ENCODE results near the gene EPN2. TPM values are rescaled to one million over a fixed set of nuclear protein-coding genes. Genes with fewer than 3 reads are reported as not detected.

Gene EPN2
- polyA plus RNA-seq, 1 experiment, result 21.2 TPM

DNA sequence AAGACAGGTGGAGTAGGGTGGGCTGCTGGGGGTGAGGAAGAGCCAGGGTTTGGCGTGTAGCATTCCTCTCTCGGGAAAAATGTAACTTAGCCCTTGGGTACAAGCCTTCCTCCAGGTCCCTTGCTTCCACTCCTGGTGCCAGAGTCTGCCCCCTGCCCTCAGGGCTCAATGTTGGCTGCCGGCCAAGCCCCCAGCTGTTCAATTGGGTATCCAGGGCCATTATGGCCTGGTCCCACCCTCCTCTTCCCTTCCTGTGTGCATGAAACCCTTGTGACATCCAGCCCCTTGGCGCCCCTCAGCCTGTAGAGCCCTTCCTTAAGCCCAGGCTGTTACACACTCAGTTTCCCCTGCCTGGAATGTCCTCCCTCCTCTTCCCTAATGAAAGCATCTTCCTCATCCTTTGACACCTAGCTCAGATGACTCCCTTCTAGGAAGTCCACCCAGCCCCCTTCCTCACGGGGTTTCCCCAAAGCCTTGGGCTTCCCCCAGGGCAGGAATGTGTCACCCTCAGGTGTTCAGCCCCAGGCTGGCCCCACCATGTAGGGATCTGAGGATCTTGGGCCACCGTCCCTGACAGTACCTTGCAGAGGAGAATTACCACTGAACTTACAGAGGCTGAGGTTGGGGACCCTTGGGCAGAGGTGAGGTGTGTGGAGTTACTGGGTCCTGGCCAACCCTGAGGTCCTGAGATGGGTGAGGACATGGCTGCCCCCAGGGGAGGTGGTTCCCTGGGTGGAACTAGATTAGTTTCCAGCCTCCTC is 95.4 kb downstream of the EPN2 start:
- no peak for DNase-seq (ENCODE audit: low read depth)
- H3K27me3 ChIP-seq (ENCODE audit: control insufficient read depth, insufficient read depth, low read length), result no peaks in the 10 kb centered on the region
- CTCF ChIA-PET, result interaction anchor here (0.9 to 1.2 kb wide), 3 partner anchors 9 to 10 kb away, joined by 3 read pairs; no protein-coding TSS in a partner anchor

DNA sequence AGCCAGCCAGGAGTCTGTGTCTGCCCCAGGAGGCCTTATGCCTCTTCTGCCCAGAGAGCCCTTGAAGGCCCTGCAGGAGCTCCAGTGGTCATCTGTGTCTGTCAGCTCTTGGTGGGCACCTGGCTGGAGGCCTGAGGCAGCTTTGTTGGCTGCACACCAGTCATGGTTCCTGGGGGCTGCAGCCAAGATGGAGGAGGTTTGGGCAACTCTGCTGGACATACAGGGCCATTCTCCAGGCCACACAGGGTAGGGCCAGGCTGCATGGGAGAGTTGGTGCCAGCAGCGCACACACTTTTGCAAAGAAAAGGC is 95.9 kb downstream of the EPN2 start:
- H3K27me3 ChIP-seq (ENCODE audit: control insufficient read depth, insufficient read depth, low read length), result no peaks in the 10 kb centered on the region
- CTCF ChIA-PET, result interaction anchor here (1.0 to 1.2 kb wide), 3 partner anchors 8 to 30 kb away, joined by 3 read pairs; no protein-coding TSS in a partner anchor
- TF ChIP-seq, protein P1, sequence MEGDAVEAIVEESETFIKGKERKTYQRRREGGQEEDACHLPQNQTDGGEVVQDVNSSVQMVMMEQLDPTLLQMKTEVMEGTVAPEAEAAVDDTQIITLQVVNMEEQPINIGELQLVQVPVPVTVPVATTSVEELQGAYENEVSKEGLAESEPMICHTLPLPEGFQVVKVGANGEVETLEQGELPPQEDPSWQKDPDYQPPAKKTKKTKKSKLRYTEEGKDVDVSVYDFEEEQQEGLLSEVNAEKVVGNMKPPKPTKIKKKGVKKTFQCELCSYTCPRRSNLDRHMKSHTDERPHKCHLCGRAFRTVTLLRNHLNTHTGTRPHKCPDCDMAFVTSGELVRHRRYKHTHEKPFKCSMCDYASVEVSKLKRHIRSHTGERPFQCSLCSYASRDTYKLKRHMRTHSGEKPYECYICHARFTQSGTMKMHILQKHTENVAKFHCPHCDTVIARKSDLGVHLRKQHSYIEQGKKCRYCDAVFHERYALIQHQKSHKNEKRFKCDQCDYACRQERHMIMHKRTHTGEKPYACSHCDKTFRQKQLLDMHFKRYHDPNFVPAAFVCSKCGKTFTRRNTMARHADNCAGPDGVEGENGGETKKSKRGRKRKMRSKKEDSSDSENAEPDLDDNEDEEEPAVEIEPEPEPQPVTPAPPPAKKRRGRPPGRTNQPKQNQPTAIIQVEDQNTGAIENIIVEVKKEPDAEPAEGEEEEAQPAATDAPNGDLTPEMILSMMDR (IDR thresholded peaks at IDR 0.05; ENCODE audit: insufficient read depth, low read depth, low read length), result no peak
- POLR2A ChIA-PET, result no interaction called here
- H3K36me3 ChIP-seq (ENCODE audit: control insufficient read depth, insufficient read depth, low read length), result peaks cover 11% of the 10 kb centered on the region
- no peak overlapping the region for H3K4me3 ChIP-seq (ENCODE audit: low read depth, low read length)
- no peak for DNase-seq (ENCODE audit: low read depth)

More for the DNA sequence above, 95.4 kb downstream of the EPN2 start:
- Histone ChIP-seq H3K4me3 (ENCODE audit: low read depth, low read length) (no peak overlapping the region), H3K36me3 (ENCODE audit: control insufficient read depth, insufficient read depth, low read length) (peaks cover 11% of the 10 kb centered on the region)
- TF ChIP-seq, protein P1 (IDR thresholded peaks at IDR 0.05; ENCODE audit: insufficient read depth, low read depth, low read length), result no peak
- POLR2A ChIA-PET, result no interaction called here

DNA sequence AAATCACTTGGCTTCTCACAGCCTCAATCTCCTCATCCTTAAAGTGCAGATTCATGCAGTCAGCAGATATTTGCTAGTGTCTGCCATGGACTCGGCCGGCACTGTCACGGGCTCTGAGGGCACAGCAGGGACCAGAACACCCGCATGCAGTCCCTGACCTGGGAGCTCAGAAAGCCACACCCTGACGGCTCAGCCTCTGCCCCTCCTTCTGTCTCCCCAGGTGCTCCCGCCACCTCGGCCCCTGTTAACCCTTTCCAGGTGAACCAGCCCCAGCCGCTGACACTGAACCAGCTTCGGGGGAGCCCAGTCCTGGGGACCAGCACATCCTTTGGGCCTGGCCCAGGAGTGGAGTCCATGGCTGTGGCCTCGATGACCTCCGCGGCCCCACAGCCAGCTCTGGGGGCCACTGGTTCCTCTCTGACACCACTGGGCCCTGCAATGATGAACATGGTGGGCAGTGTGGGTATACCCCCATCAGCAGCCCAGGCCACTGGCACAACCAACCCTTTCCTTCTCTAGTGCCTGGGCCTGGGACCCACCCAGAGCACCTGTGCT is 96.6 kb downstream of the EPN2 start:
- Histone ChIP-seq H3K27me3 (ENCODE audit: control insufficient read depth, insufficient read depth, low read length) (no peaks in the 10 kb centered on the region), H3K4me3 (ENCODE audit: low read depth, low read length) (no peak overlapping the region), H3K36me3 (ENCODE audit: control insufficient read depth, insufficient read depth, low read length) (peaks cover 10% of the 10 kb centered on the region)
- ChIA-PET POLR2A (no interaction called here), CTCF (interaction anchor here (1.0 to 1.2 kb wide), 3 partner anchors 8 to 29 kb away, joined by 3 read pairs; no protein-coding TSS in a partner anchor)
- TF ChIP-seq, protein P1 (IDR thresholded peaks at IDR 0.05; ENCODE audit: insufficient read depth, low read depth, low read length), result no peak
- no peak for DNase-seq (ENCODE audit: low read depth)

DNA sequence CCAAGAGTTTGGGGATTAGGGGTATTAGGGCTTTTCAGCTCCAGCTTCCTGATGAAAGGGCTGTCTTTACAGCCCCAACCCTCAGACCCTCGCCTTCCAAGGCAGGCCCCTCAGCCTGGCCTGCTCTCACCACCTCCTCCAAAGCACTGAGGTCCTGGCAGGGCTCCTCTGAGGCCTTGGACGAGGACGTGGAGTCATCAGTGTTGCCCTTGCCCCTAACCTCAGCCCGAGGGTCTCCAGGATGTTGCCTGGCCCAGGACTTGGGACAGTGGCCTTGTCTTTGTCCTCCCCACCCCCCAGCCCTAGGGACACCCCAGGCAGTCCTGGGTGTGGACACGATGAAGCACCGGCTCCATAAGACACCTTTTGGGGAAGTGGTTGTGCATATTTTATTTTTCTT is 97.2 kb downstream of the EPN2 start:
- ChIA-PET POLR2A (no interaction called here), CTCF (no interaction called here)
- Histone ChIP-seq H3K27me3 (ENCODE audit: control insufficient read depth, insufficient read depth, low read length) (no peaks in the 10 kb centered on the region), H3K36me3 (ENCODE audit: control insufficient read depth, insufficient read depth, low read length) (peaks cover 9% of the 10 kb centered on the region), H3K4me3 (ENCODE audit: low read depth, low read length) (no peak overlapping the region)
- DNase-seq (ENCODE audit: low read depth), result no peak
- TF ChIP-seq, protein P1 (IDR thresholded peaks at IDR 0.05; ENCODE audit: insufficient read depth, low read depth, low read length), result no peak

DNA sequence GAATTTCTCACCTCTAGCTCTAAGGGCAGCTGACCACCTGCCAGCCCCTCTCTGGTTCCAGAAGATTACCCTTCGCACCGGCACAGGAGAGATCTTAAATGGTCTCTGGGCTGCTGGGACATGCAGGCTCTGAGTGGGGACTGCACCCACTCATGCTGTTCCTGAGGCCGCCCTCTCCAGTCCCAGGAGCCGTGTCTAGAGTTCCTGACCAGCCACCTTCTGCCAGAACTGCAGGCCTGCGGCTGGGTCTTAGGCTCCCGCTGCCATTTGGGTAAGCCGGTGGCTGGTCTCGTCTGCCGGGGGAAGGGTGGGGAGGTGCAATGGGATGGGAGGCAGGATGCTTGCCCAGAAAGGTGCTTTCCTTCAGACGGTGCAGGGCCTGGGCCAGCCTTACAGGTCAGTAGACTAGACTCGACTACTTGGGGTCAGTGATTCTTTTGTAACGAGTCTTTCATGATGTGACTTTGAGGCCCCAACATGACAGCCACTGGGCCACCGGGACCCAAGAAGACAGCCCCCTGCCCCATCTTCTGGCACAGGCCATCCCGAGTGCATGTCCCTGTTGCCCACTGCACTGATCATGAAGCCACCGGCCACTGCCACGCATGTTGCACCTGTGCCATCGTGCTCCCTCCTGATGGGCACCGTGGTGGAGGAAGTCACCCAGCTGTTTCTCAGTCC is 98.9 kb downstream of the EPN2 start:
- no peak for DNase-seq (ENCODE audit: low read depth)
- TF ChIP-seq, protein P1 (IDR thresholded peaks at IDR 0.05; ENCODE audit: insufficient read depth, low read depth, low read length), result no peak
- ChIA-PET CTCF (no interaction called here), POLR2A (no interaction called here)
- peaks cover 9% of the 10 kb centered on the region for H3K36me3 ChIP-seq (ENCODE audit: control insufficient read depth, insufficient read depth, low read length)
- H3K4me3 ChIP-seq (ENCODE audit: low read depth, low read length), result no peak overlapping the region
- no peaks in the 10 kb centered on the region for H3K27me3 ChIP-seq (ENCODE audit: control insufficient read depth, insufficient read depth, low read length)

Measured in BJ (cell line).